AG04449 (cell line): ENCODE measurements around the gene MORN4.
"Not testable (repeated sequence)": the region's sequence is repeated elsewhere in the genome, so short reads cannot be mapped to it uniquely, and the experiment has no call there.

Experiments used
- CTCF ChIA-PET: fragments of 350-600 bp; formaldehyde crosslinking; extraction: SDS; loops from one replicate; lab custom pipeline; 2021; ENCODE audit warnings: antibody characterized with exemption; lab: Yijun Ruan, JAX
- POLR2A ChIA-PET: fragments of 400-600, 350-600 bp; formaldehyde crosslinking; extraction: SDS; loops from one replicate; lab custom pipeline; 2020; ENCODE audit warnings: antibody characterized with exemption, inconsistent platforms; lab: Yijun Ruan, JAX
- DNase-seq: peaks from one replicate; pipeline ENCODE4 v3.0.0-alpha.2; 2010; ENCODE audit warnings: low read depth, low spot score
- H3K4me3 ChIP-seq: 2 replicates; pipeline ENCODE4 v1.5.1; 2011; ENCODE audit warnings: low read depth, mild to moderate bottlenecking, control low read depth, low read length
- TF ChIP-seq, protein P1 (sequence below): IDR thresholded peaks from one replicate; pipeline ENCODE4 v1.5.1; 2011; ENCODE audit warnings: mild to moderate bottlenecking, moderate library complexity, low read length, control low read depth, inconsistent platforms; ENCODE audit not compliant: insufficient read depth; ENCODE audit errors: missing control alignments

The MORN4 gene

DNA sequence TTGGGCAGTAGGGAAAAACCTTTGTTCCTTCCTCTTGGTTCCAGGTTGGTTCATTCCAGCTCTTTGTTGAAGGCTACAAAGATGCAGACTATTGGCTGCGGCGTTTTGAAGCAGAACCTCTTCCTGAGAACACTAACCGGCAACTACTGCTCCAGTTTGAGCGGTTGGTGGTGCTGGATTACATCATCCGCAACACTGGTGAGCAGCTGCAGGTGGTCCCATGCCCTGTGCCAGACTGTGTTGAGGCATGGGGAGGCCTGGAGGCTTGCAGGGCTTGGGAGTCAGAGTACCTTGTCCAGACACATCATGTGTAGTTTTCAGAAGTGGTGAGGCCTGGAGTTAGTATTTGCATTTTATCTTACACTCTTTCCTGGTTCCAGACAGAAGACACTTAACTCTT lies 23.5 kb upstream of the MORN4 start:
- DNase-seq: no peak
- ChIA-PET CTCF (interaction anchor here (2.0 to 2.1 kb wide), 2 partner anchors 20 to 85 kb away, joined by 5 to 13 read pairs; partner anchors contain the start of gene ANKRD2), POLR2A (no interaction called here)
- H3K4me3 ChIP-seq: no peak overlapping the region
- TF ChIP-seq, protein P1, sequence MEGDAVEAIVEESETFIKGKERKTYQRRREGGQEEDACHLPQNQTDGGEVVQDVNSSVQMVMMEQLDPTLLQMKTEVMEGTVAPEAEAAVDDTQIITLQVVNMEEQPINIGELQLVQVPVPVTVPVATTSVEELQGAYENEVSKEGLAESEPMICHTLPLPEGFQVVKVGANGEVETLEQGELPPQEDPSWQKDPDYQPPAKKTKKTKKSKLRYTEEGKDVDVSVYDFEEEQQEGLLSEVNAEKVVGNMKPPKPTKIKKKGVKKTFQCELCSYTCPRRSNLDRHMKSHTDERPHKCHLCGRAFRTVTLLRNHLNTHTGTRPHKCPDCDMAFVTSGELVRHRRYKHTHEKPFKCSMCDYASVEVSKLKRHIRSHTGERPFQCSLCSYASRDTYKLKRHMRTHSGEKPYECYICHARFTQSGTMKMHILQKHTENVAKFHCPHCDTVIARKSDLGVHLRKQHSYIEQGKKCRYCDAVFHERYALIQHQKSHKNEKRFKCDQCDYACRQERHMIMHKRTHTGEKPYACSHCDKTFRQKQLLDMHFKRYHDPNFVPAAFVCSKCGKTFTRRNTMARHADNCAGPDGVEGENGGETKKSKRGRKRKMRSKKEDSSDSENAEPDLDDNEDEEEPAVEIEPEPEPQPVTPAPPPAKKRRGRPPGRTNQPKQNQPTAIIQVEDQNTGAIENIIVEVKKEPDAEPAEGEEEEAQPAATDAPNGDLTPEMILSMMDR: no peak

DNA sequence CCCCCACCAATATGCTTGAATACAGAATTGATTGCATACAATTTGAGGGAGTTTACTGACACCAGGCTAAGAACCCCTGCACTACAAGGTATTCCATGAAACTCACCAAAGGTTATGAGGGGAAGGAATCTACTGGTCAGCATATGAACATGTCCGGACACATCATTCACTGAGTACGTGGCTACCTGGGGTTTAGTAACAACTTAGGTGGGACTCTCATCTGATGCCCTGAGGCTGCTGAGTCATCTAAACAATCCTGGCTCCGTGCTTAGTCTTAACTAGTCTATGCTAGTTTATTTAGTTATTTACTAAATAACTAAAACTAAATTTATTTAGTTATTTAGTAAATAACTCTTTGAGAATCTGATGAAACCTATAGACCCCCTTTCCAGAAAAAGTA lies 18.5 kb upstream of the MORN4 start:
- CTCF ChIA-PET: interaction anchor here (2.8 kb wide), 1 partner anchor 24 kb away, joined by 15 read pairs; no protein-coding TSS in a partner anchor
- H3K4me3 ChIP-seq: no peak overlapping the region
- no peak for DNase-seq
- POLR2A ChIA-PET: no interaction called here
- TF ChIP-seq, protein P1: no peak

DNA sequence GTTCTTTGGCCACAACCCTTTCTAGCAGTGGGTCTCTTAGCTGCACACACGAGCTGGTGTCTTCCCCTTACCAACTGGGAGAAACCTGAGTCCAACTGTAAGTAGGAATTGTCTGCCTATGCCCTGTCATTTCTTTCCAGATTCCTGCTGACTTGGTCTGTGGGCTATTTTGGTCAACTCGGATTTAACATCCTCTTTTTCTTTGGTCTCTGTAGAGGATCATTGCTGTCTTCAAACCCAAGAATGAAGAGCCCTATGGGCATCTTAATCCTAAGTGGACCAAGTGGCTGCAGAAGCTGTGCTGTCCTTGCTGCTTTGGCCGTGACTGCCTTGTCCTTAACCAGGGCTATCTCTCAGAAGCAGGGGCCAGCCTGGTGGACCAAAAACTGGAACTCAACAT lies 17.4 kb upstream of the MORN4 start:
- TF ChIP-seq, protein P1: no peak
- no peak for DNase-seq
- POLR2A ChIA-PET: no interaction called here
- CTCF ChIA-PET: interaction anchor here (1.6 kb wide), 1 partner anchor 27 kb away, joined by 6 read pairs; no protein-coding TSS in a partner anchor
- no peak overlapping the region for H3K4me3 ChIP-seq

DNA sequence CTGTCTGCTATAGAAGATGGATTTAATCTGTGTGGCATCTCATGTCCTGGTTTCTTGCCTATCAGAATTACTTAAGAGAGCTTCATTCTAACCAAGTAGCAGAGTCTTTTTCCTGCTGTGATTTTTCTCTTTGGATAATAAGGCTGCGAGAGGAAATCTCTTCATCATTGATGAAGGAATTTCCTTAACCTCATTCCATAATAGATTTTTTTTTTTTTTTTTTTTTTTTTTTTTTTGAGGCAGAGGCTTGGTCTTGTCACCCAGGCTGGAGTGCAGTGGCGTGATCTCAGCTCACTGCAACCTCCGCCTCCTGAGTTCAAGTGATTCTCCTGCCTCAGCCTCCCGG lies 16.1 kb upstream of the MORN4 start:
- H3K4me3 ChIP-seq, DNase-seq: not testable (repeated sequence)
- POLR2A ChIA-PET: interaction anchor here (0.6 to 1.3 kb wide), 3 partner anchors 8 to 38 kb away, joined by 3 to 7 read pairs (median 5); partner anchors contain the start of genes AVPI1 and PI4K2A
- CTCF ChIA-PET: interaction anchor here (1.0 to 1.4 kb wide), 8 partner anchors 20 to 188 kb away, joined by 3 to 5 read pairs (median 4); no protein-coding TSS in a partner anchor

DNA sequence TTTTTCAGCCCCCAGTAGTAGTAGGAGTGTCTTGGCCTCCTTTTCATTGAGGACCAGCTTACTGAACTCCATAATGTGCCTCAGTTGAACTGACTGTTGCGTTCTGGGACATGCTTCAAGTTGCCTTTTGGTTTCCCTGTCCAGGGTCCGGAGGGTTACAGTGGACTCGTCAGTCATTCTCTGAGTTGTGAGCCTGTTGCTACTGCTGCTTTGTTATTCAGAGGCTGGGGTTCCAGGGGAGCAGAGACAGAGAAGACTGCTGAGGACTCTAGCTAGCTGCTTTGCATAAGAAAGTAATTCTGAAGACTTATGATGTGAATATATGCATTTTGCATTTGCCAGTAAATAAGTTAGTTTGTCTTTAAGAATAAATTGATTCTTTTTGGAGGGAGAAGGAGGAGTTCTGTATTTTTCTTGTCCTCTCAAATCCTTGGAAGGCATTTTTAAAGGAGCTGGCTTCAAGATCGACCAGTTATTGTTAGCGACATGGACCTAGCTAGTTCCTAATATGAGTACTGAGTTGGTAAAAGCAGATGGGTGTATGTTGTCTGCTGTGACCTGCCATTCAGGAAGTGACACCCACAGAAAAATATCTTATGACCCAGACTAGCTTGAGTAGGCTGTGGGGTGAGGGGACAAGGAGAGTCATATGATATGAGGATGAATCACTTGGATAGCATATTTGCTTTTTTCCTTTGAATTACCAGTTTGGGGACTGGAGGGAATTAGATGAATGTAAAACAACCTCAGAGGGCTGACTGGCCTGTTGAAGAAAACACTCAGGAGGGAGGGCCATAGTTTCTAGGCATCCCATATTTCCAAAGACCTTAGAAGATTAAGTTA lies 15.5 kb upstream of the MORN4 start:
- TF ChIP-seq, protein P1: no peak
- DNase-seq: peak; percentile 88
- ChIA-PET POLR2A (interaction anchor here (0.6 to 1.3 kb wide), 5 partner anchors 8 to 150 kb away, joined by 3 to 7 read pairs (median 4); partner anchors contain the start of genes AVPI1, PI4K2A and UBTD1), CTCF (interaction anchor here (0.6 to 1.4 kb wide), 9 partner anchors 20 to 187 kb away, joined by 3 to 5 read pairs (median 3); no protein-coding TSS in a partner anchor)
- H3K4me3 ChIP-seq: no peak overlapping the region

DNA sequence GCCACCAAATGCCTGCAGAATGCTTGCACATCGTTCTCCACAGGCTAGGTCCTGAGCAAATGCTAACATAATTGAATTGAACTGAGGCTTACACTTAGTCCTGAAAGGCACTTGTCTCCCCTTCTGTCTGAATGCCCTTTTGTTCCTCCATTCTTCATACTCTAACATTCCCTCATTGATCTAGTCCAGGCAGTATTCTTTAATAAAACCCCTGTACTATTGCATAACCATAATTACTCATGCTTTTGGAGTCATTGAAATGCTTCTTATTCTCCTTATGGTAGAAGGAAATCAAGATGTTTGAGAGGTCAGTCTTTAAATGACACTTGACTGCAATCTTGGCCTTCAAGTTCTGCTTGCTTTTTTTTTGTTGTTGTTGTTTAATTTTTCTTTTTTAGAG lies 14.3 kb upstream of the MORN4 start:
- H3K4me3 ChIP-seq: no peak overlapping the region
- CTCF ChIA-PET: no interaction called here
- no peak for DNase-seq
- POLR2A ChIA-PET: no interaction called here
- TF ChIP-seq, protein P1: no peak
